ENCODE measurements around the gene ZDHHC14. TPM values are rescaled to one million over a fixed set of nuclear protein-coding genes. Genes with fewer than 3 reads are reported as not detected.

ZDHHC14 gene
- total and polyA plus RNA-seq, 2 experiments from 2014 or later: 3.0 to 7.4 TPM

GRCh38 chr6:157637941-157638662 lies 257.1 kb downstream of the ZDHHC14 start (continued):
- TF ChIP-seq ZNF462 (CRISPR knock-in tag; IDR thresholded peaks at IDR 0.05) (no peak), CTCF (conservative IDR thresholded peaks at IDR 0.05; ENCODE audit: low read depth in 2 of 2) (no peak), STAT1 (IDR thresholded peaks at IDR 0.05; ENCODE audit: unreplicated experiment) (no peak)

- no peaks in the 10 kb centered on the region for H3K4me1 ChIP-seq (ENCODE audit: insufficient read depth)
- no peak for DNase-seq (ENCODE audit: low spot score)
- no peak overlapping the region for H3K27ac Mint-ChIP-seq
- peaks cover 5% of the 10 kb centered on the region for H3K4me1 Mint-ChIP-seq
- no peaks in the 10 kb centered on the region; the same call in 2 of the 3 replicates for H3K36me3 Mint-ChIP-seq (ENCODE audit: low read depth)
- H4K20me1 ChIP-seq (replicated peaks; ENCODE audit: insufficient read depth): no peaks in the 10 kb centered on the region
- H3F3A ChIP-seq (replicated peaks; ENCODE audit: low read depth): no peaks in the 10 kb centered on the region
- H3K4me3 ChIP-seq: no peak overlapping the region
- H3K79me2 ChIP-seq (replicated peaks; ENCODE audit: insufficient read depth): no peaks in the 10 kb centered on the region
- H3K27me3 Mint-ChIP-seq (ENCODE audit: insufficient read depth, low read depth, poor library complexity): peaks cover 16% of the 10 kb centered on the region
- no peak overlapping the region for H3K4me2 ChIP-seq
- no peaks in the 10 kb centered on the region for H3K9me2 ChIP-seq (ENCODE audit: insufficient read depth)
- no peak overlapping the region for H3K4me3 Mint-ChIP-seq
- H2AFZ ChIP-seq: no peak overlapping the region
- no peaks in the 10 kb centered on the region for H3K36me3 ChIP-seq (ENCODE audit: insufficient read depth)
- H3K9me3 Mint-ChIP-seq: no peaks in the 10 kb centered on the region
- no peaks in the 10 kb centered on the region for H3K27me3 ChIP-seq (ENCODE audit: insufficient read depth)
- H3K27ac ChIP-seq (ENCODE audit: low read depth): no peak overlapping the region
- ATAC-seq: no peak
- TF ChIP-seq CTCF (conservative IDR thresholded peaks at IDR 0.05; ENCODE audit: low read depth in 2 of 2) (no peak), NANOG (IDR thresholded peaks at IDR 0.05; ENCODE audit: borderline replicate concordance) (no peak), REST (IDR thresholded peaks at IDR 0.05; ENCODE audit: unreplicated experiment) (no peak), ZNF331 (CRISPR knock-in tag; IDR thresholded peaks at IDR 0.05; ENCODE audit: low read depth) (no peak), STAT1 (IDR thresholded peaks at IDR 0.05; ENCODE audit: unreplicated experiment) (no peak), ETS1 (IDR thresholded peaks at IDR 0.05) (no peak), ZNF114 (CRISPR knock-in tag; IDR thresholded peaks at IDR 0.05) (no peak), JUNB (IDR thresholded peaks at IDR 0.05; ENCODE audit: unreplicated experiment) (no peak)
Observed at GRCh38 chr6:157638779-157639178, 257.8 kb downstream of the ZDHHC14 start.
